GM19328 (cell line): ENCODE results near the gene ANKDD1A.

Experiments used
- ATAC-seq: cut with Tn5 transposase; IDR thresholded peaks from one replicate; pipeline ENCODE4 v1.9.1; 2021; ENCODE audit warnings: mild to moderate bottlenecking, moderate library complexity; ENCODE audit not compliant: unreplicated experiment

Gene ANKDD1A

DNA sequence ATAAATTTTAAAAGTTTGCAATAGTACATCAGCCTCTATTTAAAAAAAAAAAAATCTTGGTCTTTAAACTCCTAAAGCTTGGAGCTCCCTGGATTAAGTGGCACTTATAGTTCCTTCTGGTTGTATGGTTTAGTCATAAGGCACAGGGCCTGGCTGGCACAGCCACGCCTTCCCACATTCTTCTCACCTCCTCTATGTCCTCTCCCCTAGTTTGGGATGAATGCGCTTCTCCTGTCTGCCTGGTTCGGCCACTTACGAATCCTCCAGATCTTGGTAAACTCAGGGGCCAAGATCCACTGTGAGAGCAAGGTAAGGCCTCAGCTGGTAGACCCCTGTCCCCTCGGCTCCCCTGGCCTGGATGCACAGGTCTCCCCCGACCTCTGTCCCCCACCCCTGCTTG is 10.0 kb downstream of the ANKDD1A start:
- ATAC-seq, result no peak

DNA sequence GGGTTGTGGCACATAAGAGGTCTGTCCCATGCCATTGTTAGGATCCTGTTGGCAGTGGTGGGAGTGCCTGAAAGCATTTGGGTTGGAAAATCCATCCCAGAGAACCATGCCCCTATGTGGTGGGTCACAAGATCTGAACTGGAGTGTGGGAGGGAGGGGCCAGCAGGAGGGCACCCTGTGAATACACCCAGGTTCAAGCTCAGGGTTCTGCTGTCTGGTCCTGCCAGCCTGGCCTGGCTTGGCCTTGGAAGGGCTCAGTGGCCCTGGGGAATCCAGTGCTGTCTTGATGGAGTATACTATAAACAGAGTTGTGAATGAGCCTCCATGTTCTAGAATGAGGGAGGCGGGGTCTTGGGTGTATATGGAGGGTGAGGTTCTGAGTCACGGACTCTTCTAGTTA is 11.8 kb downstream of the ANKDD1A start:
- no peak for ATAC-seq

DNA sequence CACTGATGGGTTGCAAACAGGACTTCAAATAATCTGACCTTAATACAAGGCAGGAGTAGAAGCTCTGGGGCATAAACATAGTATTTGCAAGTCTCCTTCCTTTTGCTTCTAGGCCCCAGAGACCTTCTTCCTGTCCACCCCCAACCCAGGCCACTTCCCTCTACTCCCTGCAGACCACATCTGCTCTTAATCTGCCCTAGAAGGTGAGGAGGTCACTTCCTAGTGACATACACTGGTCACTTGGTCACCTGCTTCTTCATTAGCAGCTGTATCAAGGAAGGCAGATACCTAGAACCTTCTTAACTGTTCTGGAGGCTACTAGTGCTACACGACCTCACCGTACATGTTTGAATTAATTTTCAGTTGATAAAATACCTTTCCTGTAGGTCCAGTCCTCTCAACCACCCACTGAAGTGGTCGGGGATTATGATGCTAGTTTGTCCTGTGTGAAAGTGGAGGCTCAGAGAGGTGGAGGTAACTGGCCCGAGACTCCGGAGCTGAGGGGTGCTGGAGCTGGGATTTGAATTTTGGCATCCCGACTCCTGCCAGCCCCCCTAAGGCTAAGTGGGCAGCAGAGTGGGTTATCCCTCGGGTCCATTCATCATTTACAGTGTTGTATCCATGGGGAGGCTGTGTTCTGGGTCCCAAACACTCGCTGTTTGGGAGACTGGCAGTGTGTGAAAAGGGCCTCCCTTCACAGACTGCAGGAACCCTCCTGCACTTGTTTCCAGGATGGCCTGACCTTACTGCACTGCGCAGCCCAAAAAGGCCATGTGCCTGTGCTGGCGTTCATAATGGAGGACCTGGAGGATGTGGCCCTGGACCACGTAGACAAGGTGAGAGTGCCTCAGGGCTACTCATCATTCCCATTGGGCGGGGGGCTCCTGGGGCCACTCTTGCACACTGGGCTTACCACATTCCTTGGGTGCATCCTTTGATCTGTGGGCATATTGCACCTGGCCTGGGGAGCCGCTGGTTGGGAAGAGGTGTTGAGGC is 13.9 kb downstream of the ANKDD1A start:
- no peak for ATAC-seq

DNA sequence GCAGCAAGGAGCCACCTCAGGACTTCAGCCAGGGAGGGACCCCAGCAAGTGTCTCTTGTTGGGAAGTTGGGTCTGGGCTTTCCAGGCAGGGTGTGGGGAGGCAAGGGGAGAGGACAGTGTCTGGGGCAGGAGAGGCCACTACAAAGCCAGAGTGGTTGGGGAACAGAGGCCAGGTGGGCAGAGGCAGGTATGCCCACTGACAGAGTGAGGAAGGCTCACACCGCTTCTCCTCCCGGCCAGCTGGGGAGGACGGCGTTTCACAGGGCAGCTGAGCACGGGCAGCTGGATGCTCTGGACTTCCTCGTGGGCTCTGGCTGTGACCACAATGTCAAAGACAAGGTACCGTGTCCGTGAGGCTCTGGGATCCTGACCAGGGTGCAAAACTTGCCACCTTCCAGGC is 15.0 kb downstream of the ANKDD1A start:
- no peak for ATAC-seq

DNA sequence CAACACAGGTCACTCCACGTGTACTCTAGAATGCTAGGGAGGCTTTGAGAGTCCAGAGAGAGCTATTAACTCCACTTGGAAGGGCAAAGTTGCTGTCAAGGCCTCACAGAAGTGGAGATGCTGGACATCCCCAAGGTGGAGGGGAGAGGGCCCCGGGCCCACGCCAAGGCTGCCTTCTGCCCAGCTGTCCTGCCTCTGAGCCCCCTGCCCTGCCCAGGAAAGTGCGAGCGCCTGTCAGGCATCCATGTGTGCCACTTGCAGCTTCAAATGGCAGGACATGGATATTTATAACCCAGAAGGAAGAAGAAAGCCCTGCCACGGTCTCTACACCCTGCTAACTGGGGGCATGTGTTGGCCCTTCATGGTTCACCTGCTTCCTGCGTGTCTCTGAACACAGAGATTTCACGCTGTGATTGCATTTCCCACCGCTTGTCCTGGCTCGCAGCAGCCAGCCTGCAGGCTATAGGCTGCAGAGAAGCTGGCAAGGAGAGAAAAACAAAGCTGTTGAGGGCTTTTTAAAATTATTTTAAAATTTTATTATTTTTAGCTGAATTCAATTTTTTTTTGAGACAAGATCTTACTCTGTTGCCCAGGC is 17.0 kb downstream of the ANKDD1A start:
- no peak for ATAC-seq

DNA sequence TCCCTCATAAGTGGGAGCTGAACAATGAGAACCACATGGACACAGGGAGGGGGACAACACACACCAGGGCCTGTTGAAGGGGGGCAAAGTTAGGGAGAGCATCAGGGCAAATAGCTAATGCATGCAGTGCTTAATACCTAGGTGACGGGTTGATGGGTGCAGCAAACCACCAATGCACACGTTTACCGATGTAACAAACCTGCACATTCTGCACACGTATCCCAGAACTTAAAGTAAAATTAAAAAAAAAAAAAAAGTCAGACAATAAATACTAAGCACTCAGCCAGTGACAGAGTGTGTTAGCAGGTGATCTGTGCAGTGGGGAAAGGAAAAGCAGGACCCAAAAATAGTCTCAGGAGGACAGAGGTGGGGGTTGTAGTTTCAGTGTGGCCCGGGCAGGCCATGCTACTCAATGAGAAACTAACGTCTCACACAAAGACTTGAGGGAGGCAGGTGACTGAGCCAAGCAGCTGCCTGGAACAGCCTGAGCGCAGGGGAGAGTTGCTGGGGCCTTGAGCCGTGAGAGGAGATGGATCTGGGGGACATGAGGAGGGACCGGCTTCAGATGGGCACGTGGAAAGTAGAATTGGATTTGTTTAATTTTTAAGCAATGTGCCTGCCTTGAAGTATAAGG is 18.4 kb downstream of the ANKDD1A start:
- no peak for ATAC-seq

DNA sequence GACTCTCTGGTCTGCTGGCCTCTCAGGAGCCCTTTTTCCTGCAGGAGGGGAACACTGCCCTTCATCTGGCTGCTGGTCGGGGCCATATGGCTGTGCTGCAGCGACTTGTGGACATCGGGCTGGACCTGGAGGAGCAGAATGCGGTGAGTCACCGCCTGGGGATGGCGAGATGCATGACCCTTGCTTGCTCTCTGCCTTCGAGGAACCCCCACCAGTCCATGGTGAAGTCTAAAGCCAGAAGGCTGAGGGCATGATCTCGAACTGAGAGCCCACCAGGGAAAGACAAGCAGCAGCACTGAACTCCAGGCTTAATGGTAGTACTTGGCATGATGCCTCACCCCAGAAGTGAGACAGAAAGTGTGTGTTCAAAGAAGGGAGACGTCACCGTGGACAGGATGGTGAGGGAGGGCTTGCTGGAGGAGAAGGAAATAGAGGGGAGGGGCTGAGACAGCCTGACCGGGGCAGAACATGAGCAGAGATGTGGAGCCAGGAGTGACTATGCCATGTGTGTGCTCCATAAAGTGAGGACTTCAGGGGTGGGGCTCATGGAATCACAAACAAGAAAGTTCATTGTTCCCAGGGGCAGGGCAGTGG is 19.2 kb downstream of the ANKDD1A start:
- ATAC-seq, result no peak

DNA sequence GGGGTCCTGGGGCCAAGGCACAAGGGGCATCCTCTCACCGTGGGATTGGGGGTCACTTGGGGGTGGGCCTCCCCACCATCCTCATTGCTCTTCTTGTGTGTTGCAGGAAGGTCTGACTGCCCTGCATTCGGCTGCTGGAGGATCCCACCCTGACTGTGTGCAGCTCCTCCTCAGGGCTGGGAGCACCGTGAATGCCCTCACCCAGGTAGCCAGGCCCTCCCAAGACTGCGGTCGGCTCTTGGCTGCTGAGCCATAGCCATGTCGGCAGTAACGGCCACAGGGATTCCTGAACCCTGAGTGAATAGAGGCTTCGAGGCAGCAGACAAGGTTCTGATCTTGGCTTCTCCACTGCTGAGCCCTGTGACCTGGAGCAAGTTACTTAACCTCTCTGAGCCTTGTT is 19.7 kb downstream of the ANKDD1A start:
- no peak for ATAC-seq

DNA sequence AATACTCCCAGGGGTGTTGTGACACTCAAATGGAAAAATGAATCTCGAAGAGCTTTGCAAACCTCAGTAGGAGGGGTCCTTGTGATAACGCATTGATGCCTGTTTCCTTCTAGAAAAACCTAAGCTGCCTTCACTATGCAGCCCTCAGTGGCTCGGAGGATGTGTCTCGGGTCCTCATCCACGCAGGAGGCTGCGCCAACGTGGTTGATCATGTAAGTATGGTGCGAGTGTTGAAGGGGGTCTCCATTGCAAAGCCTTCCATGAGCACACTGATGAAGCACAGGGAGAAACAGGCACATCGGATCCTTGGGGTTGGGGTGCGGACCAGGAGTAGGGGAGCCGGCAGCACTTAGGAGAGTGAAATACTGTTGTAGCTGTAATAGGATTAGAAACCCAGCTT is 22.3 kb downstream of the ANKDD1A start:
- no peak for ATAC-seq

DNA sequence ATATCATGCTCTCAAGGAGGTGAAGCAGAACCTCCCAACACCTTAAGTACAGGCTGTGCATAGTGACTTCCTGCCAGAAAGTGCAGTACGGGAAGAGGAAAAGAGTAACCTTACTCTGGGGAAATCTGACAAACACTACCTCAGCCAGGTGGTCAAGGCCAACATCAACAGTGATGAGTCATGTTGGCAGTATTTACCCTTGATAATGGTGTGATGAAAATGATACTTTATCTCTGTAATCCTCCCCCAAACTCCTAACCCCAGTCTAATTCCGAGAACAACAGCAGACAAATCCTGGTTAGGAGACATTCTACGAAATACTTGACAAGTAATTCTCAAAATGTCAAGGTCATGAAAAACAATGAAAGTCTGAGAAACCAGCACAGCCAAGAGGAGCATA is 26.5 kb downstream of the ANKDD1A start:
- no peak for ATAC-seq

DNA sequence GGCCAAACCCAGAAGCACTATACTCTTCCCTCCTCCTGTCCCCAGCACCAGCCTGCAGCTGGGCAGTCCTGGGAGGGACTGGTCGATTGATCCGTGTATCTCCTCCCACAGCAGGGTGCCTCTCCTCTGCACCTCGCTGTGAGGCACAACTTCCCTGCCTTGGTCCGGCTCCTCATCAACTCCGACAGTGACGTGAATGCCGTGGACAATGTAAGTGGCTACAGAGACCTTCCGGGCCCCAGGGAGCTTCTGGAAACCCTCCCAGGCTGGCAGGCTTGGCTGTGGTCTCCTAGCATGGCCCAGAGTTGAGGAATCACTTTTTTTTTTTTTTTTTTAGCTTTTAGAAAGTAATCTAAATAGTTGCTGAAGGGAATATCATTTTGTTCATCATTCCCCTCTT is 30.7 kb downstream of the ANKDD1A start:
- no peak for ATAC-seq

DNA sequence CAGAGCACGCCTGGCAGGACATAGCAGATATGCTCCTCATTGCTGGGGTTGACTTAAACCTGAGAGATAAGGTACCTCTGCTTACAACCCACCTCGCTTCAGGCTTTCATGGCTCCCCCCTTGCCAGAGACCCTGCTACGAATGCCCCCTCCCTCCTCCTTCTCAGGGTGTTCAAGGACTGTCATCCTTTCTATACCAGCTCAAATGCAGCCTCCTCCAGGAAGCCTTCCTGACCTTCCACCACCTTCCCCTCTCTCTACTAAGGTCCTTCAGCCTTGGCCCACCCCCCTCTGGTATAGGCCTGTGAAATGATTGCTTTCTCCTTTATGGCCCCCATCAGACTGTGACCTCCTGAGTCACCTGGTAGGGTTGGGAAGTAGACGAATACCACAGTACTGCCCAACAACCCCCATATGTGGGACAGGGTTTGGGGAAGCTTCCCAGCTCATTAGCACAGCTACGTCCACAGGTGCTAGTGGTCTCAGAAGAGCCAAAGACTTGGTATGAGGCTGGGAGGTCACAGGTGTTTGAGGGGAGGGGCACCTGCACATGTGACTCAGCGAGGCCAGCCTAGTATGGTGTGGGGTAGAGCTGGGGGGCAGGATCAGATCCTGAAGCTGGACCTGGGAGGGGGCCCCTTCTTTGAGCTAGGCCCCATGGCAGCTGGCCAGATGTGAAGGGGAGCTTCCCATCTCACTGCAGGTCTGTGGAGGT is 32.0 kb downstream of the ANKDD1A start:
- no peak for ATAC-seq

DNA sequence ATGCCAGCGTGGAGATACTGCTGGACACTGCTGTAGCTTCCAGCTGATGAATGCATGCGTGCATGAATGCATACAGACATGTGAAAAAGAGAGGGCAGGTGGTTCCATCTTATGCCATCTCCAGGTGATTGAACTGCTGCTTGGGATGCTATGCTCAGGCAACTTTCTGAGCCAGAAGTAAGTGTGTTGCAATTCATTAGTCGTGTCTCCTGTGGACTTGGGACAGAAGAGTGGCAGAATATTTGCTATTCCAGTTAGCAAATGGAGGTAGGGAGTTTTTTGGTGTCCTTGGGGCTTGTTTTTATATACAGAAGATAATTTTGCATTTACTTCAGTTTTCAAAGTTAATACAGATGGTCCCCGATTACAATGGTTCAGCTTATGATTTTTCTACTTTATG is 33.3 kb downstream of the ANKDD1A start:
- no peak for ATAC-seq

DNA sequence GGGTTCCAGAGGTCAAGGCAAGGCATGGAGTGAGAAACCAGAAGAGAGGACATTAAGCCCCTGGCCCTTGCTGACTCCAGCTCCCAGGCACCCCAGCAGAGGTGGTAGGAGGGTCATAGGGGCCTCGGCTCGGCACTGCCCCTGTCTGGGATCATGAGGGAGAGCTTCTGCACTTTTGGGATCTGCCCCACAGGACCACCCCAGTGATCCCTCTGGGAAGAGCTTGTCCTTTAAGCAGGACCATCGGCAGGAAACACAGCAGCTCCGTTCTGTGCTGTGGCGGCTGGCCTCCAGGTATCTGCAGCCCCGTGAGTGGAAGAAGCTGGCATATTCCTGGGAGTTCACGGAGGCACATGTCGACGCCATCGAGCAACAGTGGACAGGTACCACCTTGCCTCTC is 35.5 kb downstream of the ANKDD1A start:
- no peak for ATAC-seq

DNA sequence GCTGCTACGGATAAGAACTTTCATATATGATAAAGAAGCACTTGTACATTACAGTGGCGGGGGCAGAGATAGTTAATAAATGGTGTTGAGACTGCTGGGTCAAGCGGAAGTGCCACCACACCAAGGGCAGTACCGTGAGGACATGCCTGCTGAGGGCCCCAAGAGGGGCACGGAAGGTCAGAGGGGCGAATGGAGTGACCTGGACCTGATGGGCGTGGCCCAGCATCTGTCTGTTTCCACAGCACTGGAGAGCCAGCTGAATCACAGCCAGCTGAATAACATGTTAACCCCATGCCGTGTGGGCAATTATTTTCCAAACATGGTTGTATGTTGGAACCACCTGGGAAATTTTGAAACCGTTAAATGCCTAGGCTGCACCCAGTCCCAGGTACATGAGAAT is 37.2 kb downstream of the ANKDD1A start:
- no peak for ATAC-seq

DNA sequence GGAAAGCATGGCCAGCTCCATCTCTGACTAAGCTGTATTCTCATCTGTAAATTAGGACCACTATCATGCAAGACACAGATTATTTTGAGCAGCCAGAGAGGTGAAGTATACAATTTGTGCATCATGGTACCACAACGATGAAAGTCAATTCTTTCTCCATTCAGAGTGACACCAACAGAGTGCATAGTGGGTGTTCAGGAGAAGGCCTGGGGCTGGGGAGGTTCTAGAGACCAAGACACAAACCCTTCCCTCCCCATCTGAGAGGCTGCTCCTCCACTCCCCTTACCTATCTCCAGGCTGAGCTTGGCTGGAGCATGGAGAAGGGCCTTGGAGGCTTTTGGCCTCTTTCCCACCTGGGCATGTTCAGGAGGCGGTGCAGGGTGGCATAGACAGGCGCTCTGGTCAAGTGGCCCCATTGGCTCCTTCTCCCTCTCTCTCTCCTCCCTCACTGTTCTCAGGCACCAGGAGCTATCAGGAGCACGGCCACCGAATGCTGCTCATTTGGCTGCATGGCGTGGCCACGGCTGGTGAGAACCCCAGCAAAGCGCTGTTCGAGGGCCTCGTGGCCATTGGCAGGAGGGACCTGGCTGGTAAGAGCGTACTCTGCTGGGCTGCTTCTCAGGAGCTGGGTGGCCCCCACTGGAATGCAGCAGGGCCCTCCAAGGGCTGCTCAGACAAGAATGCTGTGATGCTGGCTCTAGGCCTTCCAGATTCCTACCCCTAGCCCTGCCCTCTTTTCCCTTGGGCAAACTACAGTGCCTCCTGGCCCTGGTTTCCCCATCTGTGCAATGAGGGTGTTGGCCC is 37.9 kb downstream of the ANKDD1A start:
- no peak for ATAC-seq

DNA sequence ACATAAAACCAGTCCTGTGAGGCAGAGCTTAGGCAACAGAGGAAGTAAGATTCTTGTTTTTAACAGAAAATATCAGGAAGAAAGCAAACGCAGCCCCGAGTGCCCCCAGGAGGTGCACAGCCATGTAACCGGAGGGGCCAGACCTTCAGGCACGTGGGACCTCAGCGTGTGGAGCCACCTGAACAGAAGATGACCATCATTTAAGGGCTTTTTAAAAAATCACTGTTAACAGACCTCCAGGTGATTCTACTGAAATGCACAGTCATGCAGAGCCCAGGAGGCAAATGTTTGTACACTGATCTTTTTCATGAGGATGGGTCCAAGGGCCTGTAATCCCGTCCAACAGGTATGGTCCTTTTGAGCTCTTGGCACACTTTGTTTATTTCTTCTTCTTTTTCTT is 39.2 kb downstream of the ANKDD1A start:
- no peak for ATAC-seq

DNA sequence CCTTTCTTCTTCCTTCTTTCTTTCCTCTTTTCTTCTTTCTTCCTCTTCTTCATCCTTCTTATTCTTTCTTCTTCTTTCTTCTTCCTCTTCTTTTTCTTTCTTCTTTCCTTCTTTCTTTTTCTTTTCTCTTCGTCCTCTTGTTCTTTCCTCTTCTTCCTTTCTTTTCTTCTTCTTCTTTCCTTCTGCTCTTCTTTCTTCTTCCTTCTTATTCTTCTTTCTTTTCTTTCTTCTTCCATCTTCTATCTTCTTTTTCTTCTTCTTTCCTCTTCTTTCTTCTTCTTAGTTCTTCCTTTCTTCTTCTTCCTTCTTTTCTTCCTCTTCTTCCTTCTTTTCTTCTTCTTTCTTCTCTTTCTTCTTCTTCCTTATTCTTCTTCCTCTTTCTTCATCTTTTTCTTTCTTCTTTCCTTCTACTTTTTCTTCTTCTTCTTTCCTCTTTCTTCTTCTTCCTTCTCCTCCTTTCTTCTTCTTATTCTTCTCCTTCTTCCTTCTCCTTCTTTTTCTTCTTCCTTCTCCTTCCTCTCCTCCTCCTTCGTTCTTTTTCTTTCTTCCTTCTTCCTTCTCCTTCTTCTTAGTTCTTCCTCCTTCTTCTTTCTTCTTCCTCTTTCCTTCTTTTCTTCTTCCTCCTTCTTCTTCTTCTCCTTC is 40.2 kb downstream of the ANKDD1A start:
- ATAC-seq, result no peak

DNA sequence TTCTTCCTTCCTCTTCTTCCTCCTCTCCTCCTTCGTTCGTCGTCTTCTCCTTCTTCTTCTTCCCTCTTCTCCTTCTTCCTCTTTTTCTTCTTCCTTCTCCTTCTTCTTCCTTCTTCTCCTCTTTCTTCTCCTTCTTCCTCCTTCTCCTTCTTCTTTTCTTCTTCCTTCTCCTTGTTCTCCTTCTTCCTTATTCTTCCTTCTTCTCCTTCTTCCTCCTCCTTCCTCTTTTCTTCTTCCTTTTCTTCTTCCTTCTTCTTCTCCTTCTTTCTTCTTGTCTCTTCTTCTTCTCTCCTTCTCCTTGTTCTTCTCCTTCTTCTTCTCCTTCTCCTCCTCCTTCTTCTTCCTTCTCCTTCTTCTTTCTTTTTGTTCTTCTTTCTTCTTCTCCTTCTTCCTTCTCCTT is 42.7 kb downstream of the ANKDD1A start:
- ATAC-seq, result no peak

DNA sequence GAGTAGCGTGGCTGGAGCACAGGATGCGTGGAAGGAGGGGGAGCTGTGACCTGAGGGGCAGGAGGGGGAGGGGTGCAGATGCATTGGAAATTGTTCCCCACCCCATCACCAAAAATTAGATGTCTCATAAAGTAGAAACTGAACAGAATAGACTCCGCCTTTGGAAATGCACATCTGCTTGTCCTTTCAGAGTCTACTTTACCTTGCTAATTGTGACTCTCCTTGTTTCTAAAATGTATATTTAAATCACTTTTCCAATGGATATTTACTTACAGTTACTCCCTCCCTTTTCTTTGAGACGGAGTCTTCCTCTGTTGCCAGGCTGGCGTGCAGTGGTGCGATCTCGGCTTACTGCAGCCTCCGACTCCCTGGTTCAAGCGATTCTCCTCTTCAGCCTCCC is 47.4 kb downstream of the ANKDD1A start:
- no peak for ATAC-seq
